ENCODE results near the gene ITGB1BP1.
A peak's percentile ranks its signal among the peaks of the same experiment; 100 is the strongest.

The ITGB1BP1 gene

GRCh38 chr2:9424447-9425164 is 1.3 kb upstream of the ITGB1BP1 start:
- DNase-seq, result no peak

- no peak for DNase-seq
Measured at GRCh38 chr2:9423922-9424272, 569 bp upstream of the ITGB1BP1 start.

- DNase-seq, result peak; percentile 30
Measured at GRCh38 chr2:9422321-9423099, 818 bp downstream of the ITGB1BP1 start.

GRCh38 chr2:9420495-9420894 is 2.8 kb downstream of the ITGB1BP1 start:
- DNase-seq, result no peak

- no peak for DNase-seq
Measured at GRCh38 chr2:9419541-9419940, 3.8 kb downstream of the ITGB1BP1 start.

- DNase-seq, result no peak
Measured at GRCh38 chr2:9418746-9419145, 4.6 kb downstream of the ITGB1BP1 start.

GRCh38 chr2:9417725-9418124 is 5.6 kb downstream of the ITGB1BP1 start:
- no peak for DNase-seq

GRCh38 chr2:9416962-9417316 is 6.4 kb downstream of the ITGB1BP1 start:
- no peak for DNase-seq

GRCh38 chr2:9416267-9416961 is 6.9 kb downstream of the ITGB1BP1 start:
- no peak for DNase-seq

- DNase-seq, result no peak
Measured at GRCh38 chr2:9415516-9416169, 7.7 kb downstream of the ITGB1BP1 start.

- DNase-seq, result no peak
Measured at GRCh38 chr2:9412781-9413180, 10.5 kb downstream of the ITGB1BP1 start.

GRCh38 chr2:9410108-9410507 is 13.2 kb downstream of the ITGB1BP1 start:
- DNase-seq, result no peak

- DNase-seq, result no peak
Measured at GRCh38 chr2:9408641-9409151, 14.6 kb downstream of the ITGB1BP1 start.

GRCh38 chr2:9407363-9407811 is 15.9 kb downstream of the ITGB1BP1 start:
- no peak for DNase-seq

- no peak for DNase-seq
Measured at GRCh38 chr2:9406529-9407362, 16.6 kb downstream of the ITGB1BP1 start.

GRCh38 chr2:9405636-9406035 is 17.7 kb downstream of the ITGB1BP1 start:
- DNase-seq, result no peak

- no peak for DNase-seq
Measured at GRCh38 chr2:9404451-9404850, 18.9 kb downstream of the ITGB1BP1 start.

- DNase-seq, result no peak
Measured at GRCh38 chr2:9403924-9404323, 19.4 kb downstream of the ITGB1BP1 start.

GRCh38 chr2:9401646-9402371 is 21.5 kb downstream of the ITGB1BP1 start:
- peak; percentile 9 for DNase-seq

GRCh38 chr2:9401059-9401547 is 22.2 kb downstream of the ITGB1BP1 start:
- no peak for DNase-seq

Measured in MV-4-11 (cell line).